ENCODE data around the gene SORL1.

Gene SORL1

GRCh38 chr11:121515335-121515671 lies 63.2 kb downstream of the SORL1 start:
- no peak for TF ChIP-seq GATA3 (IDR thresholded peaks at IDR 0.05; ENCODE audit: low read depth, low read length)
- no peak for TF ChIP-seq GATA2 (IDR thresholded peaks at IDR 0.05; ENCODE audit: low read depth, low read length)

GRCh38 chr11:121517996-121518395 lies 65.9 kb downstream of the SORL1 start:
- TF ChIP-seq GATA3 (IDR thresholded peaks at IDR 0.05; ENCODE audit: low read depth, low read length) (no peak), GATA2 (IDR thresholded peaks at IDR 0.05; ENCODE audit: low read depth, low read length) (no peak)

GRCh38 chr11:121520243-121521144 lies 68.4 kb downstream of the SORL1 start:
- TF ChIP-seq GATA3 (IDR thresholded peaks at IDR 0.05; ENCODE audit: low read depth, low read length) (no peak), GATA2 (IDR thresholded peaks at IDR 0.05; ENCODE audit: low read depth, low read length) (no peak)

GRCh38 chr11:121521145-121522042 lies 69.3 kb downstream of the SORL1 start:
- no peak for TF ChIP-seq GATA3 (IDR thresholded peaks at IDR 0.05; ENCODE audit: low read depth, low read length)
- TF ChIP-seq GATA2 (IDR thresholded peaks at IDR 0.05; ENCODE audit: low read depth, low read length): no peak

GRCh38 chr11:121522043-121522941 lies 70.2 kb downstream of the SORL1 start:
- TF ChIP-seq GATA3 (IDR thresholded peaks at IDR 0.05; ENCODE audit: low read depth, low read length) (no peak), GATA2 (IDR thresholded peaks at IDR 0.05; ENCODE audit: low read depth, low read length) (no peak)

- no peak for TF ChIP-seq GATA3 (IDR thresholded peaks at IDR 0.05; ENCODE audit: low read depth, low read length)
- no peak for TF ChIP-seq GATA2 (IDR thresholded peaks at IDR 0.05; ENCODE audit: low read depth, low read length)
Measured at GRCh38 chr11:121523581-121524232, 71.6 kb downstream of the SORL1 start.

- TF ChIP-seq GATA2 (IDR thresholded peaks at IDR 0.05; ENCODE audit: low read depth, low read length) (no peak), GATA3 (IDR thresholded peaks at IDR 0.05; ENCODE audit: low read depth, low read length) (no peak)
Measured at GRCh38 chr11:121524233-121524631, 72.1 kb downstream of the SORL1 start.

- TF ChIP-seq GATA2 (IDR thresholded peaks at IDR 0.05; ENCODE audit: low read depth, low read length): no peak
- no peak for TF ChIP-seq GATA3 (IDR thresholded peaks at IDR 0.05; ENCODE audit: low read depth, low read length)
Measured at GRCh38 chr11:121525376-121525775, 73.3 kb downstream of the SORL1 start.

GRCh38 chr11:121530257-121530656 lies 78.1 kb downstream of the SORL1 start:
- TF ChIP-seq GATA2 (IDR thresholded peaks at IDR 0.05; ENCODE audit: low read depth, low read length) (no peak), GATA3 (IDR thresholded peaks at IDR 0.05; ENCODE audit: low read depth, low read length) (no peak)

GRCh38 chr11:121533601-121534000 lies 81.5 kb downstream of the SORL1 start:
- TF ChIP-seq GATA2 (IDR thresholded peaks at IDR 0.05; ENCODE audit: low read depth, low read length): no peak
- TF ChIP-seq GATA3 (IDR thresholded peaks at IDR 0.05; ENCODE audit: low read depth, low read length): no peak

GRCh38 chr11:121534131-121535093 lies 82.3 kb downstream of the SORL1 start:
- TF ChIP-seq GATA3 (IDR thresholded peaks at IDR 0.05; ENCODE audit: low read depth, low read length) (no peak), GATA2 (IDR thresholded peaks at IDR 0.05; ENCODE audit: low read depth, low read length) (no peak)

GRCh38 chr11:121535129-121535796 lies 83.1 kb downstream of the SORL1 start:
- TF ChIP-seq GATA2 (IDR thresholded peaks at IDR 0.05; ENCODE audit: low read depth, low read length) (no peak), GATA3 (IDR thresholded peaks at IDR 0.05; ENCODE audit: low read depth, low read length) (no peak)
